H54 (cell line): ENCODE data around the gene WDR81.
"Not testable (repeated sequence)": the region's sequence is repeated elsewhere in the genome, so short reads cannot be mapped to it uniquely, and the experiment has no call there.

ENCODE experiments used
- DNase-seq: peaks from one replicate; pipeline ENCODE4 v3.0.0; 2011; ENCODE audit warnings: low spot score, mixed read lengths; ENCODE audit not compliant: insufficient read length
- FAIRE-seq: peaks from 3 replicates; lab custom pipeline; 2011; peaks lifted over from hg19 to GRCh38; lab: Jason Lieb, UNC
- POLR2A ChIP-seq: IDR thresholded peaks from 2 replicates; pipeline ENCODE4 v1.6.1; 2011; ENCODE audit warnings: low read depth, mild to moderate bottlenecking, low read length

WDR81 gene

GRCh38 chr17:1746975-1747543, 22.6 kb downstream of the WDR81 start:
- DNase-seq, result no peak
- no peak for FAIRE-seq
- no peak for TF ChIP-seq POLR2A

DNA sequence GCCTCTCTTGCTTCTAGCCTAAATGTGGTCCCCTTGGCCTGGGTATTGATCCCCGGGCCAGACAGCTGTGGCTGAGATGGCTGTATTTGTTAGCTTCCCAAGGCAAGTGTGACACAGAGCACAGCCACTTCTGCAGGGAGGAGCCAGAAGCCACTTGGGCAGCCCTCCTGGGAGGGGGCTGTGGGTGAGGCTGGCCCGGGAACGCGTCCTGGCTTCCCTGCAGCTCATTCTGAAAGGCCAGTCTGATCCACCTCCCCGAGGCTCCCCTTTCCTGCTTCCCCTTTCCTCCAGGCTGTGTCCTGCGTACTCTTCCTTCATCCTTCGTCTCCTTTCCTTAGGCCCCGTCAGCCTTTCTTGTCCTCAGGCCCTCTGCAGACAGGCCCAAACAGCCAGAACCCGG, 26.1 kb downstream of the WDR81 start:
- DNase-seq (no peak), FAIRE-seq (no peak)
- TF ChIP-seq POLR2A, result no peak

DNA sequence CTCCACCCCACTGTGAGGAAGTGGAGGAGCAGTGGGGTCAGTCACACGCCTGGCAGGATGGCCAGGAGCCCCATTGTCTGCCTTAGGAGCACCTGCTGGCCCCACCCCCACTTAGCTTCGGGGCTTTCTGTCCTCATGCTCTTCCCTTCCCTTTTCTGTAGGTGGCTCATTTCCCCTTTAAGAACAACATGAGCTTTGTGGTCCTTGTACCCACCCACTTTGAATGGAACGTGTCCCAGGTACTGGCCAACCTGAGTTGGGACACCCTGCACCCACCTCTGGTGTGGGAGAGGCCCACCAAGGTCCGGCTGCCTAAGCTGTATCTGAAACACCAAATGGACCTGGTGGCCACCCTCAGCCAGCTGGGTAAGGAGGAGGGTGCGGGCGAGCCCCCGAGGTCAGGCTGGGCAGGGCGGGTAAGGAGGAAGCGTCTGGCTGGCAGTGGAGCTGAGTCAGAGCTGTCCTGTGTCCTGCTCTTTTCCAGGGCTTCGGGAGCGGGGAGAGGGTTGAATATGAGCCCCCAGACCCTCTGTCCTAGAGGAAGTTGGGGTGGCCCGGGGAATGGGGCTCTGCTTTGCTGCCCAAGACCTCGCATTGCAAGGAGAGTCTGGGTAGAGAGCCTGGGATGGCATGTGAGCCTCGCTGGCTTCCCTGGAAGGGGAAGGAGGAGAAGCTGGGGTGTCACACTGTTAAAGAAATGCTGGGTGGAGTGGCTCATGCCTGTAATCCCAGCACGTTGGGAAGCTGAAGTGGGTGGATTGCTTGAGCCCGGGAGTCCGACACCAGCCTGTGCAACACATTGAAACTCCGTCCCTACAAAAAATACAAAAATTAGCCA, 28.1 kb downstream of the WDR81 start:
- DNase-seq (peak; percentile 93), FAIRE-seq (no peak)
- no peak for TF ChIP-seq POLR2A

- DNase-seq (no peak), FAIRE-seq (no peak)
- TF ChIP-seq POLR2A, result no peak
These were observed 29.4 kb downstream of the WDR81 start for GRCh38 chr17:1753767-1754429.

- DNase-seq, result no peak
- no peak for TF ChIP-seq POLR2A
- no peak for FAIRE-seq
These were observed 30.1 kb downstream of the WDR81 start for GRCh38 chr17:1754430-1755112.

- DNase-seq (no peak), FAIRE-seq (no peak)
- no peak for TF ChIP-seq POLR2A
These were observed 30.8 kb downstream of the WDR81 start for GRCh38 chr17:1755252-1755826.

- FAIRE-seq (no peak), DNase-seq (no peak)
These were observed 31.3 kb downstream of the WDR81 start for GRCh38 chr17:1755827-1756262.

GRCh38 chr17:1758807-1759206, 34.3 kb downstream of the WDR81 start:
- DNase-seq (no peak), FAIRE-seq (no peak)
- no peak for TF ChIP-seq POLR2A

More at GRCh38 chr17:1755827-1756262, 31.3 kb downstream of the WDR81 start:
- TF ChIP-seq POLR2A, result no peak

DNA sequence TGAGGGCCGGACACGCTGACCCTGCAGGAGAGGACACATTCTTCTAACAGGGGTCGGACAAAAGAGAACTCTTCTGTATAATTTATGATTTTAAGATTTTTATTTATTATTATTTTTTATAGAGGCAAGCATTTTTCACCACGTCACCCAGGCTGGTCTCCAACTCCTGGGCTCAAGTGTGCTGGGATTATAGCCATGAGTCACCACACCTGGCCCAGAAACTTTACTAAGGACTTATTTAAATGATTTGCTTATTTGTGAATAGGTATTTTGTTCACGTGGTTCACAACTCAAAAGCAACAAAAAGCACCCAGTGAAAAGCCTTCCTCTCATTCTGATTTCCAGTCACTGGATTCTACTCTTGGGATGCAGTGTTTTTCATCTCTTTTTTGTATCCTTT, 35.0 kb downstream of the WDR81 start:
- DNase-seq (no peak), FAIRE-seq (no peak)
- TF ChIP-seq POLR2A, result no peak

DNA sequence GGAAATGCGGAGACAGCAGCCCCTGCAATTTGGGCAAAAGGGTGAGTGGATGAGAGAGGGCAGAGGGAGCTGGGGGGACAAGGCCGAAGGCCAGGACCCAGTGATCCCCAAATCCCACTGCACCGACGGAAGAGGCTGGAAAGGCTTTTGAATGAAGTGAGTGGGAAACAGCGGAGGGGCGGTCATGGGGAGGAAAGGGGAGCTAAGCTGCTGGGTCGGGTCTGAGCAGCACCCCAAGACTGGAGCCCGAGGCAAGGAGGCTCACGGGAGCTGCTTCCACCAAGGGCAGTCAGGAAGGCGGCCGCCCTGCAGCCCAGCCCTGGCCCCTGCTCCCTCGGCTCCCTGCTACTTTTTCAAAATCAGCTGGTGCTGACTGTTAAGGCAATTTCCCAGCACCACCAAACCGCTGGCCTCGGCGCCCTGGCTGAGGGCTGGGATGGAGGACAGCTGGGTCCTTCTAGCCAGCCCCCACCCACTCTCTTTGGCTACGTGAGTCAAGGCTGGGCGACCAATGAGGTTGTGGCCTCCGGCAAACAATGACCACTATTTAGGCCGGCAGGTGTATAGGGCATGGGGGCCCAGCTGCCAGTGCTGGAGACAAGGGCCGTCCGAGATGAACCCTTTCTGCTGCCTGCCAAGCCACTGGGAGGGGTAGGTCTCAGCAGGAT, 37.9 kb downstream of the WDR81 start:
- TF ChIP-seq POLR2A, result no peak
- FAIRE-seq (no peak), DNase-seq (no peak)

GRCh38 chr17:1762901-1763898, 38.7 kb downstream of the WDR81 start:
- DNase-seq (no peak), FAIRE-seq (no peak)
- TF ChIP-seq POLR2A, result no peak

- DNase-seq, result no peak
- FAIRE-seq, result no peak
- no peak for TF ChIP-seq POLR2A
These were observed 39.8 kb downstream of the WDR81 start for GRCh38 chr17:1764284-1764683.

DNA sequence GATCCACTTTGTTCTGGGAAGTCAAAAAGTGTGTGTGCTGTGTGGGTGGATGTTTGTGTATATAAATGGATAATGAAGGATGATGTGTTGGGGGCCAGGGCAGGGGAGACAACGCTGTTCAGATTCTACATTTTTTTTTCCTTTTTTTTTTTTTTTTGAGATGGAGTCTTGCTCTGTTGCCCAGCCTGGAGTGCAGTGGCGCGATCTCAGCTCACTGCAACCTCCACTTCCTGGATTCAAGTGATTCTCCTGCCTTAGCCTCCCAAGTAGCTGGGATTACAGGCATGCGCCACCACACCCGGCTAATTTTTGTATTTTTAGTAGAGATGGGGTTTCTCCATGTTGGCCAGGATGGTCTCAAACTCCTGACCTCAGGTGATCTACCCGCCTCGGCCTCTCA, 40.2 kb downstream of the WDR81 start:
- DNase-seq, FAIRE-seq: not testable (repeated sequence)
